SJSA1 (cell line): Measurements from ENCODE around the gene SUCLG2. TPM values are rescaled to one million over a fixed set of nuclear protein-coding genes. Genes with fewer than 3 reads are reported as not detected.

ENCODE experiments used
- DNase-seq, 2 experiments: peaks; one replicate each; pipeline ENCODE4 v3.0.0-alpha.2; 2015 to 2020; ENCODE audit warnings: low spot score in 2 of 2, low read depth in 1 of 2
- H3K27ac ChIP-seq: fragments of 250-450 bp; sonication (Bioruptor Pico); 2 replicates; pipeline ENCODE4 v1.5.1; 2020; ENCODE audit warnings: mild to moderate bottlenecking, moderate library complexity
- H3K27me3 ChIP-seq: fragments of 250-450 bp; sonication (Bioruptor Pico); replicated peaks from 2 replicates; pipeline ENCODE4 v1.5.1; 2020; ENCODE audit warnings: mild to moderate bottlenecking, moderate library complexity
- H3K36me3 ChIP-seq: fragments of 250-450 bp; sonication (Bioruptor Pico); 2 replicates; pipeline ENCODE4 v1.5.1; 2020; ENCODE audit warnings: mild to moderate bottlenecking
- H3K4me1 ChIP-seq: fragments of 250-450 bp; sonication (Bioruptor Pico); replicated peaks from 2 replicates; pipeline ENCODE4 v1.6.1; 2021; ENCODE audit warnings: mild to moderate bottlenecking
- H3K4me3 ChIP-seq: fragments of 250-450 bp; sonication (Bioruptor Pico); 2 replicates; pipeline ENCODE4 v1.5.1; 2020; ENCODE audit warnings: mild to moderate bottlenecking
- H3K9me3 ChIP-seq: fragments of 250-450 bp; sonication (Bioruptor Pico); replicated peaks from 2 replicates; pipeline ENCODE4 v1.5.1; 2020; ENCODE audit warnings: mild to moderate bottlenecking
- total RNA-seq: library from RNA; depleted of rRNA; stranded (reverse); fragments of >200 nt; shearing (Covaris generic); gene quantifications from 2 replicates; pipeline ENCODE4 v1.2.3, GENCODE V29; 2014

SUCLG2 gene
- total RNA-seq, 1 experiment from 2014 or later, result 53.7 TPM

- no peaks in the 10 kb centered on the region for H3K36me3 ChIP-seq
- no peaks in the 10 kb centered on the region for H3K27me3 ChIP-seq
- H3K9me3 ChIP-seq, result no peaks in the 10 kb centered on the region
- no peaks in the 10 kb centered on the region for H3K4me1 ChIP-seq
- no peak overlapping the region for H3K27ac ChIP-seq
- DNase-seq, result no peak
- H3K4me3 ChIP-seq, result no peak overlapping the region
Measured at GRCh38 chr3:67381667-67382272, 272.6 kb downstream of the SUCLG2 start.

- H3K4me3 ChIP-seq, result no peak overlapping the region
- no peaks in the 10 kb centered on the region for H3K36me3 ChIP-seq
- H3K4me1 ChIP-seq, result no peaks in the 10 kb centered on the region
- H3K27me3 ChIP-seq, result no peaks in the 10 kb centered on the region
- no peak overlapping the region for H3K27ac ChIP-seq
- no peak for DNase-seq
- H3K9me3 ChIP-seq, result no peaks in the 10 kb centered on the region
Measured at GRCh38 chr3:67380118-67380517, 274.3 kb downstream of the SUCLG2 start.

GRCh38 chr3:67377299-67377698 lies 277.1 kb downstream of the SUCLG2 start:
- Histone ChIP-seq H3K4me3 (no peak overlapping the region), H3K27ac (no peak overlapping the region), H3K9me3 (no peaks in the 10 kb centered on the region), H3K36me3 (no peaks in the 10 kb centered on the region), H3K27me3 (no peaks in the 10 kb centered on the region), H3K4me1 (no peaks in the 10 kb centered on the region)
- no peak for DNase-seq

- H3K9me3 ChIP-seq, result no peaks in the 10 kb centered on the region
- H3K4me1 ChIP-seq, result no peaks in the 10 kb centered on the region
- H3K4me3 ChIP-seq, result no peak overlapping the region
- no peak overlapping the region for H3K27ac ChIP-seq
- H3K36me3 ChIP-seq, result no peaks in the 10 kb centered on the region
- no peaks in the 10 kb centered on the region for H3K27me3 ChIP-seq
- no peak for DNase-seq
Measured at GRCh38 chr3:67376416-67376815, 278.0 kb downstream of the SUCLG2 start.

GRCh38 chr3:67375976-67376375 lies 278.4 kb downstream of the SUCLG2 start:
- Histone ChIP-seq H3K9me3 (no peaks in the 10 kb centered on the region), H3K27ac (no peak overlapping the region), H3K27me3 (no peaks in the 10 kb centered on the region), H3K4me1 (no peaks in the 10 kb centered on the region), H3K36me3 (no peaks in the 10 kb centered on the region), H3K4me3 (no peak overlapping the region)
- DNase-seq, result no peak

- no peak for DNase-seq
Measured at GRCh38 chr3:67362686-67363085, 291.7 kb downstream of the SUCLG2 start.

GRCh38 chr3:67361770-67362169 lies 292.6 kb downstream of the SUCLG2 start:
- no peaks in the 10 kb centered on the region for H3K27me3 ChIP-seq
- no peak for DNase-seq
- no peaks in the 10 kb centered on the region for H3K4me1 ChIP-seq
- H3K27ac ChIP-seq, result no peak overlapping the region
- H3K4me3 ChIP-seq, result no peak overlapping the region
- H3K36me3 ChIP-seq, result no peaks in the 10 kb centered on the region
- no peaks in the 10 kb centered on the region for H3K9me3 ChIP-seq

More at GRCh38 chr3:67362686-67363085, 291.7 kb downstream of the SUCLG2 start:
- Histone ChIP-seq H3K36me3 (no peaks in the 10 kb centered on the region), H3K27ac (no peak overlapping the region), H3K4me1 (no peaks in the 10 kb centered on the region), H3K9me3 (no peaks in the 10 kb centered on the region), H3K4me3 (no peak overlapping the region), H3K27me3 (no peaks in the 10 kb centered on the region)

- DNase-seq, result no peak
- no peaks in the 10 kb centered on the region for H3K4me1 ChIP-seq
- no peak overlapping the region for H3K27ac ChIP-seq
- no peaks in the 10 kb centered on the region for H3K36me3 ChIP-seq
- H3K27me3 ChIP-seq, result no peaks in the 10 kb centered on the region
- H3K9me3 ChIP-seq, result no peaks in the 10 kb centered on the region
- H3K4me3 ChIP-seq, result no peak overlapping the region
Measured at GRCh38 chr3:67361323-67361722, 293.1 kb downstream of the SUCLG2 start.

GRCh38 chr3:67357610-67358458 lies 296.6 kb downstream of the SUCLG2 start:
- Histone ChIP-seq H3K27me3 (no peaks in the 10 kb centered on the region), H3K36me3 (no peaks in the 10 kb centered on the region), H3K9me3 (no peaks in the 10 kb centered on the region), H3K4me3 (no peak overlapping the region), H3K27ac (no peak overlapping the region), H3K4me1 (no peaks in the 10 kb centered on the region)
- no peak for DNase-seq

GRCh38 chr3:67349551-67350174 lies 304.7 kb downstream of the SUCLG2 start:
- H3K4me1 ChIP-seq, result no peaks in the 10 kb centered on the region
- H3K36me3 ChIP-seq, result no peaks in the 10 kb centered on the region
- H3K27me3 ChIP-seq, result no peaks in the 10 kb centered on the region
- no peak for DNase-seq
- no peak overlapping the region for H3K4me3 ChIP-seq
- no peak overlapping the region for H3K27ac ChIP-seq
- no peaks in the 10 kb centered on the region for H3K9me3 ChIP-seq

GRCh38 chr3:67346081-67346480 lies 308.3 kb downstream of the SUCLG2 start:
- no peaks in the 10 kb centered on the region for H3K4me1 ChIP-seq
- no peaks in the 10 kb centered on the region for H3K27me3 ChIP-seq
- no peak overlapping the region for H3K4me3 ChIP-seq
- H3K36me3 ChIP-seq, result no peaks in the 10 kb centered on the region
- H3K27ac ChIP-seq, result no peak overlapping the region
- no peaks in the 10 kb centered on the region for H3K9me3 ChIP-seq
- no peak for DNase-seq

GRCh38 chr3:67335813-67336212 lies 318.6 kb downstream of the SUCLG2 start:
- Histone ChIP-seq H3K4me1 (no peaks in the 10 kb centered on the region), H3K9me3 (no peaks in the 10 kb centered on the region), H3K36me3 (no peaks in the 10 kb centered on the region), H3K27me3 (no peaks in the 10 kb centered on the region), H3K27ac (no peak overlapping the region), H3K4me3 (no peak overlapping the region)
- DNase-seq, result no peak

- Histone ChIP-seq H3K4me1 (no peaks in the 10 kb centered on the region), H3K36me3 (no peaks in the 10 kb centered on the region), H3K4me3 (no peak overlapping the region)
Measured at GRCh38 chr3:67334588-67334987, 319.8 kb downstream of the SUCLG2 start.

GRCh38 chr3:67329358-67329757 lies 325.1 kb downstream of the SUCLG2 start:
- Histone ChIP-seq H3K9me3 (no peaks in the 10 kb centered on the region), H3K4me3 (no peak overlapping the region), H3K27ac (no peak overlapping the region), H3K36me3 (no peaks in the 10 kb centered on the region), H3K4me1 (no peaks in the 10 kb centered on the region), H3K27me3 (no peaks in the 10 kb centered on the region)
- DNase-seq, result no peak

More at GRCh38 chr3:67334588-67334987, 319.8 kb downstream of the SUCLG2 start:
- DNase-seq, result no peak
- no peaks in the 10 kb centered on the region for H3K27me3 ChIP-seq
- no peaks in the 10 kb centered on the region for H3K9me3 ChIP-seq
- H3K27ac ChIP-seq, result no peak overlapping the region
